GM23338 (cell line): ENCODE measurements around the gene NSD1. TPM values are rescaled to one million over a fixed set of nuclear protein-coding genes. Genes with fewer than 3 reads are reported as not detected.

ENCODE experiments used
- ATAC-seq: fragments of 200-7000 bp; cut with Tn5 transposase; 3 replicates; pipeline ENCODE4 v1.9.1; 2020
- DNase-seq: peaks from one replicate; pipeline ENCODE4 v3.0.0-alpha.2; 2015; ENCODE audit warnings: low spot score
- H2AFZ ChIP-seq: fragments of 200-600 bp; sonication (generic); 2 replicates; pipeline ENCODE4 v1.8.0; 2016; ENCODE audit warnings: antibody characterized with exemption, mild to moderate bottlenecking, moderate library complexity
- H3F3A ChIP-seq: fragments of 200-600 bp; sonication (generic); replicated peaks from 2 replicates; pipeline ENCODE4 v1.8.0; 2017; ENCODE audit warnings: antibody characterized with exemption, mixed run types, low read depth
- H3K27ac ChIP-seq: fragments of 200-600 bp; sonication (generic); 2 replicates; pipeline ENCODE4 v1.6.1; 2016; ENCODE audit warnings: low read depth
- H3K27me3 ChIP-seq: fragments of 200-600 bp; sonication (generic); 2 replicates; pipeline ENCODE4 v1.8.0; 2016; ENCODE audit warnings: mild to moderate bottlenecking, mixed run types, moderate library complexity; ENCODE audit not compliant: insufficient read depth
- H3K36me3 ChIP-seq: fragments of 200-600 bp; sonication (generic); 2 replicates; pipeline ENCODE4 v1.8.0; 2016; ENCODE audit warnings: mild to moderate bottlenecking; ENCODE audit not compliant: insufficient read depth
- H3K4me1 ChIP-seq: fragments of 200-600 bp; sonication (generic); 2 replicates; pipeline ENCODE4 v1.8.0; 2016; ENCODE audit warnings: mild to moderate bottlenecking, moderate library complexity; ENCODE audit not compliant: insufficient read depth
- H3K4me2 ChIP-seq: fragments of 200-600 bp; sonication (generic); 2 replicates; pipeline ENCODE4 v1.7.1; 2017; ENCODE audit warnings: mixed run types
- H3K4me3 ChIP-seq: fragments of 200-600 bp; sonication (generic); 2 replicates; pipeline ENCODE4 v1.6.1; 2016; ENCODE audit warnings: mixed run types
- H3K79me2 ChIP-seq: fragments of 200-600 bp; sonication (generic); replicated peaks from 2 replicates; pipeline ENCODE4 v1.8.0; 2017; ENCODE audit warnings: mild to moderate bottlenecking; ENCODE audit not compliant: insufficient read depth
- H3K9me2 ChIP-seq: fragments of 200-600 bp; sonication (generic); 2 replicates; pipeline ENCODE4 v1.8.0; 2017; ENCODE audit not compliant: insufficient read depth
- H4K20me1 ChIP-seq: fragments of 200-600 bp; sonication (generic); replicated peaks from 2 replicates; pipeline ENCODE4 v1.8.0; 2017; ENCODE audit warnings: mild to moderate bottlenecking; ENCODE audit not compliant: insufficient read depth
- H3K27ac Mint-ChIP-seq: 2 replicates; pipeline ENCODE4 v1.8.0; 2020; ENCODE audit warnings: inconsistent platforms, mild to moderate bottlenecking, moderate library complexity, mixed read lengths
- H3K27me3 Mint-ChIP-seq: 3 replicates; pipeline ENCODE4 v1.8.0; 2022; ENCODE audit warnings: low read depth, mild to moderate bottlenecking, moderate library complexity, mixed read lengths, inconsistent platforms; ENCODE audit not compliant: insufficient read depth, poor library complexity
- H3K36me3 Mint-ChIP-seq: 3 replicates; pipeline ENCODE4 v1.8.0; 2021; ENCODE audit warnings: low read depth, mild to moderate bottlenecking, inconsistent platforms, moderate library complexity, mixed read lengths
- H3K4me1 Mint-ChIP-seq: 3 replicates; pipeline ENCODE4 v1.8.0; 2020; ENCODE audit warnings: mild to moderate bottlenecking, inconsistent platforms, mixed read lengths
- H3K4me3 Mint-ChIP-seq: 3 replicates; pipeline ENCODE4 v1.8.0; 2021; ENCODE audit warnings: moderate library complexity, mild to moderate bottlenecking, inconsistent platforms, mixed read lengths
- H3K9me3 Mint-ChIP-seq: 3 replicates; pipeline ENCODE4 v1.8.0; 2020; ENCODE audit warnings: moderate library complexity, mild to moderate bottlenecking, inconsistent platforms, mixed read lengths
- CREB1 ChIP-seq: fragments of 250-450 bp; sonication (Bioruptor Pico); IDR thresholded peaks from 2 replicates; pipeline ENCODE4 v1.5.0; 2020; ENCODE audit warnings: low read depth, mild to moderate bottlenecking, moderate library complexity
- EZH2 ChIP-seq: fragments of 200-600 bp; sonication (generic); IDR thresholded peaks from one replicate; pipeline ENCODE4 v1.8.0; 2017; ENCODE audit warnings: antibody characterized with exemption, mild to moderate bottlenecking, low read depth; ENCODE audit not compliant: unreplicated experiment
- EZH2phosphoT487 ChIP-seq: fragments of 200-600 bp; sonication (generic); IDR thresholded peaks from one replicate; pipeline ENCODE4 v1.8.1; 2018; ENCODE audit warnings: antibody characterized with exemption; ENCODE audit not compliant: unreplicated experiment
- NANOG ChIP-seq: IDR thresholded peaks from 2 replicates; pipeline ENCODE4 v1.6.1; 2016; ENCODE audit warnings: antibody characterized with exemption, borderline replicate concordance
- STAT1 ChIP-seq: IDR thresholded peaks from one replicate; pipeline ENCODE4 v1.6.1; 2016; ENCODE audit warnings: antibody characterized with exemption; ENCODE audit not compliant: unreplicated experiment
- ZNF114 ChIP-seq: fragments of 250-450 bp; sonication (Bioruptor Pico); IDR thresholded peaks from 2 replicates; pipeline ENCODE4 v1.5.0; 2020; ENCODE audit warnings: mild to moderate bottlenecking, moderate library complexity
- ZNF331 ChIP-seq: fragments of 250-450 bp; sonication (Bioruptor Pico); IDR thresholded peaks from 2 replicates; pipeline ENCODE4 v1.5.0; 2020; ENCODE audit warnings: low read depth, mild to moderate bottlenecking, moderate library complexity
- polyA plus RNA-seq: library from polyadenylated mRNA; unstranded; fragments of >200 nt; fragmentation: Nextera tagmentation; extraction: Ambion mirVana; gene quantifications from 2 replicates; pipeline ENCODE4 v1.2.1, GENCODE V29; 2016
- total RNA-seq: library from RNA; depleted of rRNA; stranded (reverse); fragments of >200 nt; shearing (Covaris generic); gene quantifications from 2 replicates; pipeline ENCODE4 v1.2.3, GENCODE V29; 2014
- TF ChIP-seq, protein P1 (sequence below), 2 experiments: fragments of 200-600 bp in 1 of 2; sonication (generic) in 1 of 2; conservative IDR thresholded peaks; 2 replicates each; pipeline versions ENCODE4 v1.5.1 to v1.6.1; 2016 to 2017; ENCODE audit warnings: antibody characterized with exemption in 2 of 2, low read depth in 2 of 2, mild to moderate bottlenecking in 2 of 2, moderate library complexity in 1 of 2
- TF ChIP-seq, protein P2 (sequence below): IDR thresholded peaks from one replicate; pipeline ENCODE4 v1.6.1; 2018; ENCODE audit warnings: antibody characterized with exemption; ENCODE audit not compliant: unreplicated experiment

Gene NSD1
- total and polyA plus RNA-seq, 2 experiments from 2014 or later, result 96.4 to 106 TPM

DNA sequence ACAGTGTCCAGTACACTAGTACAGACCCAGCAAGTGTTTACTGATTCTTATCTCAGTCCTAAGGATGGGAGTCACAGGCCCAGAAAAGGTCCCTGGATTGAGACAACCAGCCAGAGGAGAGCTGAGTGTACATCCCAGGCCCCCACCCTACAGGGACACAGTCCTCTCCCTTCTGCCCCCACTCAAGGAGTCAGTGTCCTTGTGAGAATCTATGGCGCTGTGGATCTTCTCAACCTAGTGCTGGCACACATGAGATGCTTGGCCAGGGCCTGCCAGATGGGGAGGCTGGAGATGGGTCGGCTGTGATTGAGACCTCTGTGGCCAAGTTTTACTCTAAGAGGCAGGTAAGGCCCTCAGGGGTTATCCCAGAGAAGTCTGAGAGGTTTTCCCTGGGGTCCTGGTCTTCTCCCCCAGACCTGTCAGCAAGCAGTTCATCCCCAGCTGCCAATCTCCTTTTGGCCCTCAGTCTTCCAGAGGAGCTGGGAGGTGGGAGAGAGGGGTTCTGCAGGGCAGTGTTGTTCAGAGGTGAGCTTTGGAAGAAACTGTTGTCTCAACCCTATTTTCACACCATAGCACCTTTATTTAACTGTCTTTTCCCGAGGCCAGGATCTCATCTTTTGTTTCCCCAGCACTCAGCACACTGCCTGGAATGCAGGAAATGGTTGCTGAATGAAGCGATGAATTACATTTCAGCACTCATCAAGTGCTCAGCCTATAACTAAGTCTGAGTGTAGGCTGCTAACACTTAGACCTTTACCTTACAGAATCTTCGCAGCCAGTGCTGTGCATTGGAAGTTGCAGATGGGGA, 3.2 kb upstream of the NSD1 start:
- H3K36me3 ChIP-seq, result peaks cover 6% of the 10 kb centered on the region
- H3K9me3 Mint-ChIP-seq, result no peaks in the 10 kb centered on the region
- H3F3A ChIP-seq, result peaks cover 10% of the 10 kb centered on the region; the same call in 1 of the 2 replicates
- peaks cover 27% of the 10 kb centered on the region for H3K79me2 ChIP-seq
- H3K27ac ChIP-seq, result peak overlapping the region; percentile 100
- H3K4me3 Mint-ChIP-seq, result peak overlapping the region; percentile 94
- no peak overlapping the region for H2AFZ ChIP-seq
- H3K27me3 Mint-ChIP-seq, result peaks cover 20% of the 10 kb centered on the region
- peak; percentile 60 for DNase-seq
- H3K4me1 ChIP-seq, result peaks cover 22% of the 10 kb centered on the region
- H3K4me1 Mint-ChIP-seq, result peaks cover 31% of the 10 kb centered on the region
- H3K27me3 ChIP-seq, result no peaks in the 10 kb centered on the region
- H3K27ac Mint-ChIP-seq, result no peak overlapping the region
- H3K4me2 ChIP-seq, result peak overlapping the region; percentile 94
- peak overlapping the region; percentile 88; the same call in 1 of the 2 replicates for H3K4me3 ChIP-seq
- H3K36me3 Mint-ChIP-seq, result peaks cover 14% of the 10 kb centered on the region
- peaks cover 5% of the 10 kb centered on the region for H4K20me1 ChIP-seq
- H3K9me2 ChIP-seq, result no peaks in the 10 kb centered on the region; the same call in 1 of the 2 replicates
- ATAC-seq, result no peak
- TF ChIP-seq NANOG, result peak; percentile 51; the same call in 1 of the 2 replicates
- no peak for TF ChIP-seq EZH2

DNA sequence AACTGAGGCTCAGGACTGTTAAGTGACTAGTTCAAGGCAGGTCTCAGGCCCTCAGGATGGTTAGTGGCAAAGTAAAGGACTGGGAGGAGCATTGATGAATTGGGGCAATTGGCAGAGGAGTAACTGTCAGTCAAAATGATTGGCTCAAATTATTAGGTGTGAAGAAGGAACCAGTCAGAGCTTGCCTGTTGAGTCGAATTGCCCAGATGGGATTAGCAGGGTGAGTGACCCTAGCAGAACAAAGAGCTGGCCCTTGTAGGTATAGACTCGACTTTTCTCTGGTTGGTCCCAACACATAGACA, 2.6 kb upstream of the NSD1 start:
- peaks cover 10% of the 10 kb centered on the region for H4K20me1 ChIP-seq
- Mint-ChIP-seq H3K27ac (no peak overlapping the region), H3K36me3 (peaks cover 20% of the 10 kb centered on the region), H3K4me3 (peak overlapping the region; percentile 94), H3K27me3 (peaks cover 20% of the 10 kb centered on the region), H3K4me1 (peaks cover 34% of the 10 kb centered on the region), H3K9me3 (no peaks in the 10 kb centered on the region)
- peaks cover 32% of the 10 kb centered on the region for H3K79me2 ChIP-seq
- peak overlapping the region; percentile 100 for H3K27ac ChIP-seq
- H3K9me2 ChIP-seq, result no peaks in the 10 kb centered on the region; the same call in 1 of the 2 replicates
- H3K4me3 ChIP-seq, result peak overlapping the region; percentile 88; the same call in 1 of the 2 replicates
- H3K27me3 ChIP-seq, result no peaks in the 10 kb centered on the region
- peak overlapping the region; percentile 94 for H3K4me2 ChIP-seq
- H2AFZ ChIP-seq, result no peak overlapping the region
- peaks cover 11% of the 10 kb centered on the region for H3K36me3 ChIP-seq
- H3F3A ChIP-seq, result peaks cover 11% of the 10 kb centered on the region; the same call in 1 of the 2 replicates
- ATAC-seq, result no peak
- no peak for DNase-seq
- H3K4me1 ChIP-seq, result peaks cover 28% of the 10 kb centered on the region
- no peak for TF ChIP-seq ZNF114 (CRISPR knock-in tag)
- no peak for TF ChIP-seq NANOG
- no peak for TF ChIP-seq ZNF331
- no peak for TF ChIP-seq EZH2phosphoT487
- no peak for TF ChIP-seq EZH2
- TF ChIP-seq, protein P1, sequence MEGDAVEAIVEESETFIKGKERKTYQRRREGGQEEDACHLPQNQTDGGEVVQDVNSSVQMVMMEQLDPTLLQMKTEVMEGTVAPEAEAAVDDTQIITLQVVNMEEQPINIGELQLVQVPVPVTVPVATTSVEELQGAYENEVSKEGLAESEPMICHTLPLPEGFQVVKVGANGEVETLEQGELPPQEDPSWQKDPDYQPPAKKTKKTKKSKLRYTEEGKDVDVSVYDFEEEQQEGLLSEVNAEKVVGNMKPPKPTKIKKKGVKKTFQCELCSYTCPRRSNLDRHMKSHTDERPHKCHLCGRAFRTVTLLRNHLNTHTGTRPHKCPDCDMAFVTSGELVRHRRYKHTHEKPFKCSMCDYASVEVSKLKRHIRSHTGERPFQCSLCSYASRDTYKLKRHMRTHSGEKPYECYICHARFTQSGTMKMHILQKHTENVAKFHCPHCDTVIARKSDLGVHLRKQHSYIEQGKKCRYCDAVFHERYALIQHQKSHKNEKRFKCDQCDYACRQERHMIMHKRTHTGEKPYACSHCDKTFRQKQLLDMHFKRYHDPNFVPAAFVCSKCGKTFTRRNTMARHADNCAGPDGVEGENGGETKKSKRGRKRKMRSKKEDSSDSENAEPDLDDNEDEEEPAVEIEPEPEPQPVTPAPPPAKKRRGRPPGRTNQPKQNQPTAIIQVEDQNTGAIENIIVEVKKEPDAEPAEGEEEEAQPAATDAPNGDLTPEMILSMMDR (conservative IDR thresholded peaks at IDR 0.05; ENCODE audit: low read depth in 2 of 2), result no peak
- TF ChIP-seq STAT1, result no peak
- TF ChIP-seq, protein P2, sequence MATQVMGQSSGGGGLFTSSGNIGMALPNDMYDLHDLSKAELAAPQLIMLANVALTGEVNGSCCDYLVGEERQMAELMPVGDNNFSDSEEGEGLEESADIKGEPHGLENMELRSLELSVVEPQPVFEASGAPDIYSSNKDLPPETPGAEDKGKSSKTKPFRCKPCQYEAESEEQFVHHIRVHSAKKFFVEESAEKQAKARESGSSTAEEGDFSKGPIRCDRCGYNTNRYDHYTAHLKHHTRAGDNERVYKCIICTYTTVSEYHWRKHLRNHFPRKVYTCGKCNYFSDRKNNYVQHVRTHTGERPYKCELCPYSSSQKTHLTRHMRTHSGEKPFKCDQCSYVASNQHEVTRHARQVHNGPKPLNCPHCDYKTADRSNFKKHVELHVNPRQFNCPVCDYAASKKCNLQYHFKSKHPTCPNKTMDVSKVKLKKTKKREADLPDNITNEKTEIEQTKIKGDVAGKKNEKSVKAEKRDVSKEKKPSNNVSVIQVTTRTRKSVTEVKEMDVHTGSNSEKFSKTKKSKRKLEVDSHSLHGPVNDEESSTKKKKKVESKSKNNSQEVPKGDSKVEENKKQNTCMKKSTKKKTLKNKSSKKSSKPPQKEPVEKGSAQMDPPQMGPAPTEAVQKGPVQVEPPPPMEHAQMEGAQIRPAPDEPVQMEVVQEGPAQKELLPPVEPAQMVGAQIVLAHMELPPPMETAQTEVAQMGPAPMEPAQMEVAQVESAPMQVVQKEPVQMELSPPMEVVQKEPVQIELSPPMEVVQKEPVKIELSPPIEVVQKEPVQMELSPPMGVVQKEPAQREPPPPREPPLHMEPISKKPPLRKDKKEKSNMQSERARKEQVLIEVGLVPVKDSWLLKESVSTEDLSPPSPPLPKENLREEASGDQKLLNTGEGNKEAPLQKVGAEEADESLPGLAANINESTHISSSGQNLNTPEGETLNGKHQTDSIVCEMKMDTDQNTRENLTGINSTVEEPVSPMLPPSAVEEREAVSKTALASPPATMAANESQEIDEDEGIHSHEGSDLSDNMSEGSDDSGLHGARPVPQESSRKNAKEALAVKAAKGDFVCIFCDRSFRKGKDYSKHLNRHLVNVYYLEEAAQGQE, result no peak
- TF ChIP-seq CREB1 (CRISPR knock-in tag), result no peak
